SK-MEL-5 (cell line): Measurements from ENCODE around the gene B4GALT2. TPM values are rescaled to one million over a fixed set of nuclear protein-coding genes. Genes with fewer than 3 reads are reported as not detected.

Experiments
- DNase-seq: peaks from one replicate; pipeline ENCODE4 v3.0.0-alpha.2; 2016; ENCODE audit warnings: low read depth, low spot score
- in situ Hi-C: cut with HindIII; loops from 2 replicates; pipeline ENCODE4 v1.10.0; 2016; ENCODE audit warnings: low sequenced_read_pairs, high pct_unique_total_duplicates, low pct_unique_long_range_greater_than_20kb
- total RNA-seq: library from RNA; depleted of rRNA; stranded (reverse); fragments of >200 nt; shearing (Covaris generic); gene quantifications from 2 replicates; pipeline ENCODE4 v1.2.3, GENCODE V29; 2014

B4GALT2 gene
- total RNA-seq, 1 experiment from 2014 or later, result 43.5 TPM

DNA sequence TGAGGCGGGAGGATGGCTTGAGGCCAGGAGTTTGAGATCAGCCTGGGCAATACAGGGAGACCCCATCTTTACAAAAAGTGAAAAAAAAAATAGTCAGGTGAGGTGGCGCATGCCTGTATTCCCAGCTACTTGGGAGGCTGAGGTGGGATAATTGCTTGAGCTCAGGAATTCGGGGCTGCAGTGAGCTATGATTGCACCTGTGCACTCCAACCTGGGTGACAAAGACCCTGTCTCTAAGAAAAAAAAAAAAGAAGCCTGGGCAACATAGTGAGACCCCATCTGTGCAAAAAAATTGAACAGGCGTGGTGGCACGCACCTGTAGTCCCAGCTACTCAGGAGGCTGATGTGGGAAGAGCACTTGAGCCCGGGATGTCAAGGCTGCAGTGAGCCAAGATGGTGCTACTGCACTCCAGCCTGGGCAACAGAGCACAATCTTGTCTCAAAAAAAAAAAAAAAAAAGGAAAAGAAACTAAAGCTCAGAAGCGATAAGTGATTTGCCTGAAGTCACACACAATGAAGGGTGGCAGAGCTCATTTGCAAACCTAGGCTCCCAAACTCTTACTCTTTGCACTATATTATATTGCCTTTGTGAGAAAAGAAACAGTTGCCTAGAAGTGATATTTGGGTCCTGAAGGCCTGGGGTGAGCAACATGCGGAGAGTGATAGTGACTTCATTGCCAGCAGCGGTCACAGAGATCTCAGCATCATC, 14.3 kb downstream of the B4GALT2 start:
- DNase-seq, result no peak
- in situ Hi-C loops, result no loop called here

DNA sequence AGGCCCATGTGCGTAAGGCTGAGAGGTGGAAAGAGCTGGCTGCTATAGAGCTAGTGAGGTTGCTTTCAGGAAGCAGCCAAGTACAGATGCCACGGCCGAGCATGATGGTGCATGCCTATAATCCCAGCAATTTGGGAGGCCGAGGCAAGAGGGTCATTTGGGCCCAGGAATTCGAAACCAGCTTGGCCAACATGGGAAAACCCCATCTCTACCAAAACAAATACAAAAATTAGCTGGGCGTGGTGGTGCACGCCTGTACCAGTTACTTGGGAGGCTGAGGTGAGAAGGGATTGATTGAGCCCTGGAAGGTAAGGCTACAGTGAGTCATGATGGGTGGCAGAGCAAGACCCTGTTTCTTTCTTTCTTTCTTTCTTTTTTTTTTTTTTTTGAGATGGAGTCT, 15.1 kb downstream of the B4GALT2 start:
- DNase-seq, result no peak
- in situ Hi-C loops, result no loop called here

GRCh38 chr1:43994794-43995790, 16.1 kb downstream of the B4GALT2 start:
- in situ Hi-C loops, result no loop called here
- DNase-seq, result peak; percentile 66

- in situ Hi-C loops, result no loop called here
- no peak for DNase-seq
These were observed 17.1 kb downstream of the B4GALT2 start for GRCh38 chr1:43995984-43996732.

- no peak for DNase-seq
- in situ Hi-C loops, result no loop called here
These were observed 17.7 kb downstream of the B4GALT2 start for GRCh38 chr1:43996733-43997115.

DNA sequence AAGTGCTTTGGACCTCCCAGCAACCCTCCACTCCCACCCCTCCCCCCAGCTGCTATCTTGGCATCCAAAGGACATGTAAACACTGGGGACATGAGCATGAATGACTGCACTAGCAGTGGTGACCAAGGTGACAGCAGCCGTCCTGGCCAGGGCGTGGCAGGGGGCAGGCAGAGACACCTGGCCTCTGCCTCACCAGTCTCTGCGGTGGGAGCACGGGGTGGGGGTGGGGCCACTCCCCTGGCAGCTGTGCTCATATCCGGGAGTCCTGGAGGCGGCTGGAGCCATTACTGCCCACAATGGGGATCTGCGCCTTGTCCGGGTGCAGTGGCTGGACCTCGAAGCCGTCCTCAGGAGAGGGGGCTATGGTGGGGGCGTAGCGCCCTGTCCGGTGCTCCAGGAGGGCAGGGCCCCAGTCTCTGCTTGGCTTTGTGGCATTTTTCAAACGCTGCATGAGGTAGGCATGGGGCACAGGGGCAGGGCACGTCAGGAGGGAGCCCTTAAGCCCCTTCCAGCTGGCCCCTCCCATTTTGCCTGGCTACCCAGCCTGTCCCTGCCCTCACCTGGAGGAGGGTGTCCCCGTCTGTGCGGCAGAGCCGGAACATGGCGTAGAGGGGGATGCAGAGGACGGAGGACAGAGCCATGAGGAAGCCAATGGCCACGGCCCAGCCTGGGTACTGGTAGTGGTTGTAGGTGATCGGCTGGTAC, 18.4 kb downstream of the B4GALT2 start:
- in situ Hi-C loops, result no loop called here
- no peak for DNase-seq

GRCh38 chr1:43998000-43998378, 19.0 kb downstream of the B4GALT2 start:
- in situ Hi-C loops, result no loop called here
- DNase-seq, result no peak

DNA sequence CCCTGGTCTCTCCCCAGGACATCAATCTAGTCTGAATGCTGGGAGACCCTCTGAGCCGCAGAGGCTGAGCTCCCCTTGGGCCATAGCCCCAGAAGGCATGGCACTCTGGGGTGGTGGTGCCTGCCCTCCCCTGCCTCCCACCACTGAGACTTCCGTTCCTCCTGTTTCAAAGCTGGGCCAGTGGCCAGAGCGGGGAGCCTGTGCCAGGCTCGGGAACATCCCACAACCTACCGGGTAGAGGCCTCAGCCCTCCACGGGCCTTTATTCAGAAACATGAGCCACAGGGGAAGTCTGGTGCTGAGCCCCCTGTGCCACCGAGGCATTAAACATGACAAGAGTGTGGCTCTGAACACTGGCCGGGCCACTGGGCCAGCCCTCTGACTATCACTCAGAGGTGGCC, 20.4 kb downstream of the B4GALT2 start:
- in situ Hi-C loops, result no loop called here
- no peak for DNase-seq

DNA sequence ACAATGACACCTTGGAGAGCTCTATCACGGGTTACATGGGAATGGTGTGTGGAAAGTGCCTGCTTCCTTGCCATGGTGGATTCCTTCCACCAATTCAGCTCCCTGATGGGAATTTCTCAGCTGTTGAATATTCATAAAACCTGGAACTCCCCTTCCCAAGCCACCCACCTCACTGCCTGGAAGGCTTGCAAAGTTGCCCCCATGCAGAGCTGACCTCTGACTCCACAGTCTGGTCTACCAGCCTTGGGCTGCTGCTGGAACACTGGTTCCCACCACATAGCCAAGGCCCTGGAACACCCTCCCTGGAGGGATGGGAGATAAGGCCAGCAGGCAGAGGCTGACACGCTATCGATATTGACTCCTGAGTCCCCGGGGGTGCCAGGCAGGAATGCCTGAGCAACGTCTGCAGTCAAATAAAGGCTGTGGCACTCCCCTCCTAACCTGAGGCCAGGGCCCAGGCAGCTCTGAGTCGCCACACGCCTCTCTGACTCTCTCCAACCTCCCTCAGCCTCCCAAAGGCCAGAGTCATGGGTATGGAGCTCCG, 21.2 kb downstream of the B4GALT2 start:
- DNase-seq, result no peak
- in situ Hi-C loops, result no loop called here

DNA sequence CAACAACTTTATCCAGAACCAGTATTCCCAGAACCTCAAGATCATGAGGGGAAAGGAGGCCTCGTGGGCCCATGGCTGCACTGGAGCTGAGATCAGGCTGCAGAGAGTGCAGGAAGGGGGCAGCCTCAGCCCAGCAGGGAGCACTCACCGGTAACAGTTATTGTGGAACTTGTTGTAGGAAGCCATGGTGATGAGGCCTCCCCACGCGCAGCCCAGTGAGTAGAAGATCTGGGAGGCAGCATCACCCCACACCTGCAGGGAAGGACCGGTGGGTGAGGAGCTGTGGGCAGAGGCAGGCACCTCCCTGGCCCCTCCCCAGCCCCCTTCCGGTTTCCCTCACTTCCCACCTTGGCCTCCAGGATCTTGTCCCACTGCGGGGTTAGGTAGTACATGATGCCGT, 23.2 kb downstream of the B4GALT2 start:
- in situ Hi-C loops, result no loop called here
- no peak for DNase-seq

GRCh38 chr1:44002606-44003157, 23.7 kb downstream of the B4GALT2 start:
- DNase-seq, result no peak
- in situ Hi-C loops, result no loop called here

GRCh38 chr1:44008259-44008658, 29.2 kb downstream of the B4GALT2 start:
- in situ Hi-C loops, result no loop called here
- DNase-seq, result no peak

DNA sequence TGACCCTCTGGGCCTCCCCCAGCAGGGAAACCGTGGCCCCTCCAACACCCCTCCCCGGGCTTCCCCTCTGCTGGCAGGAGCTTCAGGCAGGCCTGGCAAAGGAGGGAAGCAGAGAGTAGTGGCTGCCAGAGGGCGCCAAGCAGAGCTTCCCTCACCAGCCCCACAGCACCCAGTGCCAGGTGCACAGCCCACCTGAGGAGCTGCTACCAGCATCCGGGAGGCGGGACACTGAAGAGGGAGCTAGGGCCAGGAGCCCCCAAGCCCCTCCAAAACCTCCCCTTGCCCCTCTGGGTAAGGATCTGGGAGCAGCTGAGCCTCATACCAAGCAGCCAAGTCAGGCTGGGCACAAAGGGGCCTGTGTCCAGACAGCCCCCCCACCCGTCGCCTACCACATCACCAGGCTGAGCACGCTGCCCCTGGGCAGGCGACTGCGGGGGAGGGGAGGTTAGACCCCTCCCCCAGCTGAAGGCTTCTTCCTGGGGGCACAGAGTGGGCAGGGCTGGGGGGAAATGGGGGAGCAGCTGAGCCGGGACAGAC, 32.0 kb downstream of the B4GALT2 start:
- in situ Hi-C loops, result no loop called here
- DNase-seq, result no peak

GRCh38 chr1:44012404-44012803, 33.4 kb downstream of the B4GALT2 start:
- in situ Hi-C loops, result no loop called here
- peak; percentile 14 for DNase-seq

- in situ Hi-C loops, result no loop called here
- no peak for DNase-seq
These were observed 34.1 kb downstream of the B4GALT2 start for GRCh38 chr1:44012941-44013609.

DNA sequence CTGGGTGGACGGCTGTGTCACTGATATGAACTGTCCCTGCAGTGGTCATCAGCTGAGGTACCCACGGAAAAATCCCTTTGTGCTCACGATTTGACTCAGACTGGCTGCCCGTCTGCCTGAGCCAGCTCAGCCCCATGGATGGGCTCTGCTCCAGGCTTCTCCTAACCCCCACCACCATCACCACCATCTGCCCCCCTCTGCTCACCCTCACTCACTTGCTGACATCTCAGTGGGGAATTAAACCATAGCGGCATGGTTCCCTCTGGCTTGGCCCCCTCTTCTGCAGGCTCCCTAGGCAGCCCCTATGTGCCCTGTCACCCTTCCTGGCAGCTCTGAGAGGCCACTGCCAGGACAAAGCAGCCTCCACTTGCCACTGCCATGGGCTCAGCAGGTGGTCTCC, 34.9 kb downstream of the B4GALT2 start:
- DNase-seq, result no peak
- in situ Hi-C loops, result no loop called here
